GM23338 (cell line): ENCODE measurements around the gene TXNDC17. TPM values are rescaled to one million over a fixed set of nuclear protein-coding genes. Genes with fewer than 3 reads are reported as not detected.

ENCODE experiments used
- ATAC-seq: fragments of 200-7000 bp; cut with Tn5 transposase; 3 replicates; pipeline ENCODE4 v1.9.1; 2020
- DNase-seq: peaks from one replicate; pipeline ENCODE4 v3.0.0-alpha.2; 2015; ENCODE audit warnings: low spot score
- H2AFZ ChIP-seq: fragments of 200-600 bp; sonication (generic); 2 replicates; pipeline ENCODE4 v1.8.0; 2016; ENCODE audit warnings: antibody characterized with exemption, mild to moderate bottlenecking, moderate library complexity
- H3F3A ChIP-seq: fragments of 200-600 bp; sonication (generic); replicated peaks from 2 replicates; pipeline ENCODE4 v1.8.0; 2017; ENCODE audit warnings: antibody characterized with exemption, mixed run types, low read depth
- H3K27ac ChIP-seq: fragments of 200-600 bp; sonication (generic); 2 replicates; pipeline ENCODE4 v1.6.1; 2016; ENCODE audit warnings: low read depth
- H3K27me3 ChIP-seq: fragments of 200-600 bp; sonication (generic); 2 replicates; pipeline ENCODE4 v1.8.0; 2016; ENCODE audit warnings: mild to moderate bottlenecking, mixed run types, moderate library complexity; ENCODE audit not compliant: insufficient read depth
- H3K36me3 ChIP-seq: fragments of 200-600 bp; sonication (generic); 2 replicates; pipeline ENCODE4 v1.8.0; 2016; ENCODE audit warnings: mild to moderate bottlenecking; ENCODE audit not compliant: insufficient read depth
- H3K4me1 ChIP-seq: fragments of 200-600 bp; sonication (generic); 2 replicates; pipeline ENCODE4 v1.8.0; 2016; ENCODE audit warnings: mild to moderate bottlenecking, moderate library complexity; ENCODE audit not compliant: insufficient read depth
- H3K4me2 ChIP-seq: fragments of 200-600 bp; sonication (generic); 2 replicates; pipeline ENCODE4 v1.7.1; 2017; ENCODE audit warnings: mixed run types
- H3K4me3 ChIP-seq: fragments of 200-600 bp; sonication (generic); 2 replicates; pipeline ENCODE4 v1.6.1; 2016; ENCODE audit warnings: mixed run types
- H3K79me2 ChIP-seq: fragments of 200-600 bp; sonication (generic); replicated peaks from 2 replicates; pipeline ENCODE4 v1.8.0; 2017; ENCODE audit warnings: mild to moderate bottlenecking; ENCODE audit not compliant: insufficient read depth
- H3K9me2 ChIP-seq: fragments of 200-600 bp; sonication (generic); 2 replicates; pipeline ENCODE4 v1.8.0; 2017; ENCODE audit not compliant: insufficient read depth
- H4K20me1 ChIP-seq: fragments of 200-600 bp; sonication (generic); replicated peaks from 2 replicates; pipeline ENCODE4 v1.8.0; 2017; ENCODE audit warnings: mild to moderate bottlenecking; ENCODE audit not compliant: insufficient read depth
- H3K27ac Mint-ChIP-seq: 2 replicates; pipeline ENCODE4 v1.8.0; 2020; ENCODE audit warnings: inconsistent platforms, mild to moderate bottlenecking, moderate library complexity, mixed read lengths
- H3K27me3 Mint-ChIP-seq: 3 replicates; pipeline ENCODE4 v1.8.0; 2022; ENCODE audit warnings: low read depth, mild to moderate bottlenecking, moderate library complexity, mixed read lengths, inconsistent platforms; ENCODE audit not compliant: insufficient read depth, poor library complexity
- H3K36me3 Mint-ChIP-seq: 3 replicates; pipeline ENCODE4 v1.8.0; 2021; ENCODE audit warnings: low read depth, mild to moderate bottlenecking, inconsistent platforms, moderate library complexity, mixed read lengths
- H3K4me1 Mint-ChIP-seq: 3 replicates; pipeline ENCODE4 v1.8.0; 2020; ENCODE audit warnings: mild to moderate bottlenecking, inconsistent platforms, mixed read lengths
- H3K4me3 Mint-ChIP-seq: 3 replicates; pipeline ENCODE4 v1.8.0; 2021; ENCODE audit warnings: moderate library complexity, mild to moderate bottlenecking, inconsistent platforms, mixed read lengths
- H3K9me3 Mint-ChIP-seq: 3 replicates; pipeline ENCODE4 v1.8.0; 2020; ENCODE audit warnings: moderate library complexity, mild to moderate bottlenecking, inconsistent platforms, mixed read lengths
- CREB1 ChIP-seq: fragments of 250-450 bp; sonication (Bioruptor Pico); IDR thresholded peaks from 2 replicates; pipeline ENCODE4 v1.5.0; 2020; ENCODE audit warnings: low read depth, mild to moderate bottlenecking, moderate library complexity
- ETS1 ChIP-seq: IDR thresholded peaks from 2 replicates; pipeline ENCODE4 v1.6.1; 2016; ENCODE audit warnings: antibody characterized with exemption
- EZH2 ChIP-seq: fragments of 200-600 bp; sonication (generic); IDR thresholded peaks from one replicate; pipeline ENCODE4 v1.8.0; 2017; ENCODE audit warnings: antibody characterized with exemption, mild to moderate bottlenecking, low read depth; ENCODE audit not compliant: unreplicated experiment
- EZH2phosphoT487 ChIP-seq: fragments of 200-600 bp; sonication (generic); IDR thresholded peaks from one replicate; pipeline ENCODE4 v1.8.1; 2018; ENCODE audit warnings: antibody characterized with exemption; ENCODE audit not compliant: unreplicated experiment
- JUNB ChIP-seq: IDR thresholded peaks from one replicate; pipeline ENCODE4 v1.6.1; 2016; ENCODE audit warnings: antibody characterized with exemption; ENCODE audit not compliant: unreplicated experiment
- NANOG ChIP-seq: IDR thresholded peaks from 2 replicates; pipeline ENCODE4 v1.6.1; 2016; ENCODE audit warnings: antibody characterized with exemption, borderline replicate concordance
- POLR2AphosphoS5 ChIP-seq: IDR thresholded peaks from 2 replicates; pipeline ENCODE4 v1.6.1; 2016; ENCODE audit warnings: antibody characterized with exemption, low read depth
- REST ChIP-seq: IDR thresholded peaks from one replicate; pipeline ENCODE4 v1.6.1; 2018; ENCODE audit warnings: antibody characterized with exemption; ENCODE audit not compliant: unreplicated experiment
- STAT1 ChIP-seq: IDR thresholded peaks from one replicate; pipeline ENCODE4 v1.6.1; 2016; ENCODE audit warnings: antibody characterized with exemption; ENCODE audit not compliant: unreplicated experiment
- ZNF331 ChIP-seq: fragments of 250-450 bp; sonication (Bioruptor Pico); IDR thresholded peaks from 2 replicates; pipeline ENCODE4 v1.5.0; 2020; ENCODE audit warnings: low read depth, mild to moderate bottlenecking, moderate library complexity
- ZNF462 ChIP-seq: fragments of 250-450 bp; sonication (Bioruptor Pico); IDR thresholded peaks from 2 replicates; pipeline ENCODE4 v1.5.0; 2020; ENCODE audit warnings: mild to moderate bottlenecking, moderate library complexity
- polyA plus RNA-seq: library from polyadenylated mRNA; unstranded; fragments of >200 nt; fragmentation: Nextera tagmentation; extraction: Ambion mirVana; gene quantifications from 2 replicates; pipeline ENCODE4 v1.2.1, GENCODE V29; 2016
- total RNA-seq: library from RNA; depleted of rRNA; stranded (reverse); fragments of >200 nt; shearing (Covaris generic); gene quantifications from 2 replicates; pipeline ENCODE4 v1.2.3, GENCODE V29; 2014

TXNDC17 gene
- total and polyA plus RNA-seq, 2 experiments from 2014 or later, result 202 to 887 TPM

GRCh38 chr17:6627019-6627418 lies 13.8 kb upstream of the TXNDC17 start:
- TF ChIP-seq REST (no peak), ZNF331 (CRISPR knock-in tag) (no peak), NANOG (no peak), STAT1 (no peak), EZH2 (no peak), POLR2AphosphoS5 (no peak), ZNF462 (no peak), EZH2phosphoT487 (no peak), ETS1 (no peak), JUNB (no peak), CREB1 (no peak)
- H3K36me3 ChIP-seq, result peaks cover 33% of the 10 kb centered on the region
- H3K27me3 ChIP-seq, result no peaks in the 10 kb centered on the region
- H4K20me1 ChIP-seq, result peaks cover 30% of the 10 kb centered on the region
- H3K27me3 Mint-ChIP-seq, result no peaks in the 10 kb centered on the region
- H3K4me1 ChIP-seq, result no peaks in the 10 kb centered on the region
- H2AFZ ChIP-seq, result no peak overlapping the region
- H3F3A ChIP-seq, result no peaks in the 10 kb centered on the region
- H3K27ac ChIP-seq, result no peak overlapping the region
- no peaks in the 10 kb centered on the region for H3K4me1 Mint-ChIP-seq
- no peak overlapping the region for H3K4me3 Mint-ChIP-seq
- no peak overlapping the region for H3K4me2 ChIP-seq
- H3K36me3 Mint-ChIP-seq, result peaks cover 33% of the 10 kb centered on the region; the same call in 2 of the 3 replicates
- ATAC-seq (no peak), DNase-seq (no peak)
- H3K79me2 ChIP-seq, result no peaks in the 10 kb centered on the region
- H3K27ac Mint-ChIP-seq, result no peak overlapping the region
- H3K4me3 ChIP-seq, result no peak overlapping the region
- no peaks in the 10 kb centered on the region for H3K9me2 ChIP-seq
- no peaks in the 10 kb centered on the region for H3K9me3 Mint-ChIP-seq
